ENCODE data around the gene PTPRB.
A peak's percentile ranks its signal among the peaks of the same experiment; 100 is the strongest.

The PTPRB gene

DNA sequence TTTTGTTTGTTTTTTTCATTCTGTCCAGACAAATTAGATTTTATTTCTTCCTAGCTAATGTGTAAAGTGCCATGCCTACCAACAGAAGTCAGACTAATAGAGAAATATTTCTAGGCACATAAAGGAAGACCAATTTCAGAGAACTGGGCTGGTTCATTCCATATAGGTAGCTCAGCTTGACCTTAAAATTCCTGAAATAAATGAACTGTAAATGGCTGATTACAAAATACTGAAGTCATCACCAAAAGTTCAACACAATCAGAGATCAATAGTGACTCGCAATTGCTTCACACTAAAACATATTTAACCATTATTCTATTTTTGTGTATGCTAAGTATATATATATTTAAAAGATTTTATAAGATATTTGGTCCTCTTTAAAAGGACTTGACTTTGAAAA lies 34.2 kb downstream of the PTPRB start:
- FAIRE-seq = no peak
- no peak for DNase-seq (ENCODE audit: insufficient read length, low spot score)

DNA sequence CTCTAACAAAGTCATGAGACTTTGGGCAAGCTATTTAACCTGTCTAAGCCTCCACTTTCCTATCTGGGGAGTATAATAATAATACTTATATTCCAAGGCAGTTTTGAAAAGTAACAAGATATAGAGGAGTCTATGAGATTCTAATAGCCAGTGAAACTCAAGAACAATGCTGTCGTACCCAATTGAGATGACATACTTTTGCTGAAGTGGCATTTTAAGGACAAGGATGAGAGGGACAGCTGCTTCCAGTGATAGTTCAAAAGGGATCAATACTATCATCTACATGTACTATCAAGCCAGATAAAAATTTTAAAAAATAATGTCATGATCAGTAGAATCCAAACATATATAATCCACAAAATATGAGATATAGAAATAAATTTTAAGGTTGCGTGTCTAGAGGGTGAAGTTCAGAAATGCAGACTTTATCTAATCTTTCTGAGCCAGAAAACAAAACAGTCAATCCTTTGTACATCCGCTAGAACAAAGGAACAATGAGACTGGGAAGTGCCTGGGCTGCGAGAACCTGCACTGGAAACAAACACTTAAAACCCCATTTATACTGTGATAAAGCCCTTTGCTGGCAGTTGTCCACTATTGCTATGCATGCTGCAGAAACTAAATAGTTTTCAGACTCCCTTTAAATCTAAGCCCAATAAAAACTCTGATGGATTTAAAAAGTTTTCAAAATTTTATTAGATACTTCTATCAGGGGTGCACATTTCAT lies 38.6 kb downstream of the PTPRB start:
- FAIRE-seq (no peak), DNase-seq (ENCODE audit: insufficient read length, low spot score) (no peak)

GRCh38 chr12:70592664-70593063 lies 44.6 kb downstream of the PTPRB start:
- FAIRE-seq = no peak
- DNase-seq (ENCODE audit: insufficient read length, low spot score) = no peak

GRCh38 chr12:70590549-70591226 lies 46.5 kb downstream of the PTPRB start:
- DNase-seq (ENCODE audit: insufficient read length, low spot score) = no peak
- FAIRE-seq = no peak

- FAIRE-seq (peak; percentile 73), DNase-seq (ENCODE audit: insufficient read length, low spot score) (peak; percentile 55)
Measured at GRCh38 chr12:70590051-70590450, 47.2 kb downstream of the PTPRB start.

DNA sequence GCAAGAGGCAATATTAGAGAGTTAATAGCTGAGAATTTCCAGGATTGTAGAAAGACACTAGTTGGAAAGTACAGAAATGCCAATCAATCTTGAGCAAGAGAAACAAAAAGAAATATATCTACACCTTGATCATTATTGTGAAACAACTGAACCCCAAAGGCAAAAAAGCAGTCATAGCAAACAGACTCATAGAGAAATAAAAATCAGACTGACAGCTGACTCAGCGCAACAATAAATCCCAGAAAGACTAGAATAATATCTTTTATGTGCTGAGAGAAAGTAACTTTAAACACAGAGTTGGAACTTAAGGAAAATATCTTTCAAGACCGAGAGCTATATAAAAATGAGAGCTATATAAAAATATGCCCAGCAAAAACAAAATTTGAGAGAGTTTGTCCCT lies 52.9 kb downstream of the PTPRB start:
- FAIRE-seq = no peak
- no peak for DNase-seq (ENCODE audit: insufficient read length, low spot score)

- no peak for DNase-seq (ENCODE audit: insufficient read length, low spot score)
- FAIRE-seq = no peak
Measured at GRCh38 chr12:70583251-70583650, 54.0 kb downstream of the PTPRB start.

- FAIRE-seq = no peak
- no peak for DNase-seq (ENCODE audit: insufficient read length, low spot score)
Measured at GRCh38 chr12:70581208-70581607, 56.0 kb downstream of the PTPRB start.

DNA sequence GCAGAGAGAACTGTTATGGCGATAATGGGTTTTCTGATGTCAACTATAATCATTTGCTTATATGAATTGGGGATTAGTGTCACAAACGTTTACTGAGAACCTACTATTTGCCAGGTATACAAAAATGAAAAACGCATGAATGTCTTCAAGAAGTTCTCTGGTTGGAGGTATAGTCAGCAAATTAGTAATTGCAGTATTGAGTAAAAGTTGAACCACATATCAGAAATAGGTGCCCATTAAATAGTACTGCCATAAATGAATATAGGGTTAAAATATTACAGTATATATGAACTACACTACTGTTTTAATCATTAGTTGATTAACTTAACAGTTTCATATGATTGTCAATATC lies 60.0 kb downstream of the PTPRB start:
- FAIRE-seq (no peak), DNase-seq (ENCODE audit: insufficient read length, low spot score) (no peak)

DNA sequence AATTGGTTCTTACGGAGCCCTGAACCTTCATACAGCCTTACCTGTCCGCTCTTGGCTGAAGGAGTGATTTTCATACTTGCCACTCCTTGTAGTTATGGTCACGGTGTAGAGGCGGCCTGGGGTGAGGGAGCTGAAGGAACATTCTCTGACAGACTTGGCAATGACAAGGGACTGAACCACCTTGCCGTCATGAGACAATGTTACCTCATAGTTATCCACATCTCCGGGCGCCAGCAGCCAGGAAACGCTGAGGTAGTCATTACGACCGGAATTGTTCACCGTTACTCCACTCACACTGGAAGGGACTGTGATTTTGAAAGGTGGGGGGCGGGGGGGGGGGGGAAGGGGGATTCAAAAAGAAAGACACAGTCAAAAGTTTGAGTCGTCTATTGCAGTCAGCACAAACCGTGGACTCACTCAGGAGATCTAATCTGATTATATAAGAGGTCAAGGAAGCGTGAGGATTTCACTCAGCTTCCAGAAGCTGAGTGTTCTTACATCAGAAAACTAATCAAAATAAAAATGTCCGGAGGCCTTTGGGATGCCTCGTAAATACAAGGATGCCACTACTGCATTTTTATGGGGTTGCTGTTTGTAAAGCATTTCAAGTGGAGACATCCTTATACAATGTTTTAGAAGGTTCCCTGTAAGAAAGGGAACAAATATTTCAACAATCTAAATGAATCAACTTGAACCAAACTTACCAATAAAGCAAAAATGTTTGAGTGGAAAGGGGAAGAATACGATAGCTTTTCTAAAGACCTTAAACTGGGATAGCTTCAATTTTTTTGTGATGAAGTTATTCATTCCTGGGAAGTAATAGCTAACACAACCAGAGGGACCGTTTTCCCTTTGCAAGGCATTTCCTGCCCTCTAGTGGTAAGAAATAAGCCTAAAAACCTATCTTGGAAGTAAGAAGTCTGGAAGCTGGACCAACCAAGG lies 60.6 kb downstream of the PTPRB start:
- DNase-seq (ENCODE audit: insufficient read length, low spot score) = peak; percentile 50
- no peak for FAIRE-seq

DNA sequence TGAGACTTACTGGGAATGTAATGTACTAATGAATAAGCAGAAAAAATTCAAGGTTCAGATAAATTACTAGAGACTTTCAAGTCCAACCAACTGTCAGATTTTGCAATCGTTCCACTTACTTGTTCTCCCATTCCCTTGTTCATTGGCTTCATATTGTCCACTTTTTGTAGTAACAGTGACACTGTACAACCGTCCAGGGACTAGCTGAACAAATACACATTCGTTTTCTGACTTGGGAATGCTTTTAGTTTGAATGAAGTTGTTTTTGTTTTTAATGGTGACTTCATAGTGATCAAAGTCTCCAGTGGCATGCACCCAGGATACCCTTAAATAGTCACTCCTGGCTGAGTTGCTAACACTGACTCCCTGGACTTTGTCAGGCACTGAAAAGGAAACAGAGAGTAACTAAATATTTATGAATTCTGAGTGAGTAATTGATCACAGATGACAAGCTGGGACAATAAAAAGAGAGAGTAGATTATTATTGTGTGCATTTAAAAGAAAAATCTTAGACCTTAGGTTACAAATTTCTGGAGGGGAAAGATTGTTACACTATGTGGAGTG lies 65.4 kb downstream of the PTPRB start:
- FAIRE-seq = no peak
- no peak for DNase-seq (ENCODE audit: insufficient read length, low spot score)

DNA sequence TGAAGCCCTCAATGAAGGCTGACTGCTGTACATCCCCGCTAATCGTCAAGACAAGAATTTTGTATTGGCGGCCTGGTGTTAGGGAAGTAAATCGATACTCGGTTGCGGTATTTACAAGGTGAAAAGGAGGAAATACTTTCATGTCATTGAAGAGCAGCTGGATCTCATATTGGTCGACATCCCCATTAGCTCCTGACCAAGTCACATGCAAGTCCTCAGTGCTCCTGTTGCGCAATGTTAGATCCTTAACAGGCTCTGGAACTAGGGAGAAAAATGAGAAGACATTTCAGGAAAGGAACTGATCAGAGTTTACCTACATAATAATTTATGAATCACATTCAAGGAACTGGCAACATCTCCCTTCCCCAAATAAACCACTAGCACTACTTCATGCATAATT lies 66.2 kb downstream of the PTPRB start:
- DNase-seq (ENCODE audit: insufficient read length, low spot score) (no peak), FAIRE-seq (no peak)

DNA sequence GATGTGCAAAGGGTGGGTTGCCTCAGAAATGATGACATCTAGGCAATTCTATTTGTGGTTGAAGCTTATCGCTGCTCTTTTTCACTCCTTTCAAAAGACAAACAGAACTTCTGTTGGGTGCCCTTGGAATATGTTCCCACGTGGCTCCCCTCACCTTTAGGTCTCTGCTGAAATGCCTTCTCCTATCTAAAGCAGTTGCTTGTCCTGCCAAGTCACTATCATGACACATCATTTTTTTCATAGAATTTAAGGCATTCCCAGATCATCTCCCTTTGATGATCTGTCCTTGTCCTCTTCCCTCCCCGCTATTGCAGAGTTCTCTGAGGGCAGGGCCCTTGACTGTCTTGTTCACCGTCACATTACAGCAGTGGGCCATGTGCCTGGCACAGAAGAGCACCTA lies 75.7 kb downstream of the PTPRB start:
- no peak for FAIRE-seq
- DNase-seq (ENCODE audit: insufficient read length, low spot score) = no peak

- FAIRE-seq = no peak
Measured at GRCh38 chr12:70560671-70561070, 76.6 kb downstream of the PTPRB start.

DNA sequence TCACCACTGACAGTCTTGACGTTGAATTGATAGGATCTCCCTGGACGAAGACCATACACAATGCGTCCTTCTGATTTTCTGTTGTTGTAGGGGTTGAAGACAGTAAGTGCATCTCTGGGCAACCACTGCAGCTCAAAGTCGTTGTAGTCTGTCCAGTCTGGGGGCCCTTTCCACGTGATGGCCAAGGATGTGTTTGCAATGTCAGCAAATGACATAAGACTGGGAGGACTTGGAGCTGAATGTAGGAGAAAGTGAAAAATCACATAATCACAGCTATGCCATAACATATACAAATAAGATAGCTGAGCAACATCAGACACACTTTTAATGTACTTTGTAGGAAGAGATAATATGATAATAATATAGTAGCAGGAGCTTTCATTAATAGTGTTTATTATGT lies 77.8 kb downstream of the PTPRB start:
- DNase-seq (ENCODE audit: insufficient read length, low spot score) (no peak), FAIRE-seq (no peak)

More at GRCh38 chr12:70560671-70561070, 76.6 kb downstream of the PTPRB start:
- no peak for DNase-seq (ENCODE audit: insufficient read length, low spot score)

DNA sequence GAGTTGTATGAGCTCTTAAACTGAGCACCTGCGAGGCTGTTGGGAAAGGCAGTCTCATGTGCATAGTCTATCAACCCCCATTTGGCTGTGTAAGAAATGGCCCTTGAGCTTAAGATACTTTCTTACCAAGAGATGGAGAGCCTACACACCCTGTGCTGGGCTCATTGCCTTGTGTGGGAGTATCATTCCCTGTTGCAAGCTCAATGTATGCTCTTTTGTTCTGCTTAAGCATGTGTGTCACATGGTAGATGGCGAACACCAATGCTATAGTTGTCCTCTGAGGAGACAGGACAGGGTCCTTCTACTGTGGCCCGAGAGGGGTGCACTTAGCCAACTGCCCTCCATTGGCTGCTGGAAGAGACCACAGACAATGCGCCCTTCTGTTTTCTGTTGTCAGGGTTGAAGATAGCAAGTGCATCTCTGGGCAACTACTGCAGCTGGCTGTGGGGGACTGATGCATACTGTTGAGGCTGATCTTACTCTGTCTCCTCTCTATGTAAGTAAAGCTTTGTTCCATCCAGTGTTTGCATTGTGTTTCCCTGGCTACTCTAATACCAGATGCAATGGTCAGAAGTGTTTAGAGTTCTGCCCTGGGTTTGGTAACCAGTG lies 79.5 kb downstream of the PTPRB start:
- DNase-seq (ENCODE audit: insufficient read length, low spot score) = no peak
- no peak for FAIRE-seq

GRCh38 chr12:70556179-70556869 lies 80.9 kb downstream of the PTPRB start:
- FAIRE-seq (no peak), DNase-seq (ENCODE audit: insufficient read length, low spot score) (no peak)

- no peak for FAIRE-seq
Measured at GRCh38 chr12:70555081-70555480, 82.1 kb downstream of the PTPRB start.

GRCh38 chr12:70553391-70553859 lies 83.8 kb downstream of the PTPRB start:
- no peak for FAIRE-seq
- DNase-seq (ENCODE audit: insufficient read length, low spot score) = no peak

More at GRCh38 chr12:70555081-70555480, 82.1 kb downstream of the PTPRB start:
- DNase-seq (ENCODE audit: insufficient read length, low spot score) = no peak

DNA sequence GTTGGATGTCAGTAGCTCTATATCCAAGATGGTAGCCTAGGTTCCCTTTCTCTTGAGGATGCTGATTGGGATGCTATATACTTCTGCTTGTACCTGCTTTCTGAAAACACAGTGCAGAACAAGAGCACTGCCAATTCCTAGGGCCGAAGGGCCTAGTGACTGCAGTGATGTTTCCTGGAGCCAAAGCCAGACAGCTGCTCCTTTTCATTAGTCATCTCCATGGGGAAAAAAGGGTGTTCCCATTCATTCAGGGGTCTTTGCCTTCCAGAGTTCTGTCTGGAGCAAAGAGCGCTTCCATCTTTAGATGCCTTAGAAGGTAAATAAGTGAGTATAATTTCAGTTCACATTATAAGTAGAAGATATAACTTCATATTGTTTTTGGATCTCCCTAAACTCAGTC lies 85.5 kb downstream of the PTPRB start:
- no peak for FAIRE-seq

More for the DNA sequence above, 85.5 kb downstream of the PTPRB start:
- DNase-seq (ENCODE audit: insufficient read length, low spot score) = no peak

Data from HTR-8/SVneo (cell line).